Vagina (tissue), 2 donors: ENCODE results near the gene PLGLB1. TPM values are rescaled to one million over a fixed set of nuclear protein-coding genes. Genes with fewer than 3 reads are reported as not detected.
"Not testable (repeated sequence)": the region's sequence is repeated elsewhere in the genome, so short reads cannot be mapped to it uniquely, and the experiment has no call there.

Source experiments
- DNase-seq, 2 donors: peaks; one replicate each; pipeline ENCODE4 v3.0.0-alpha.2; 2017; ENCODE audit errors: extremely low spot score in 2 of 2
- H3K27ac ChIP-seq: fragments of 200-600 bp; sonication (generic); one replicate; pipeline ENCODE4 v1.5.1; 2019
- H3K27me3 ChIP-seq: fragments of 200-600 bp; sonication (generic); one replicate; pipeline ENCODE4 v1.5.1; 2019
- H3K36me3 ChIP-seq, 2 donors: fragments of 200-600 bp; sonication (generic); one replicate each; pipeline ENCODE4 v1.5.1; 2017 to 2019
- H3K4me1 ChIP-seq: fragments of 200-600 bp; sonication (generic); one replicate; pipeline ENCODE4 v1.5.1; 2019
- H3K4me3 ChIP-seq, 2 donors: fragments of 200-600 bp; sonication (generic); 1 replicate in 1 of 2; 2 replicates in 1 of 2; pipeline ENCODE4 v1.5.1; 2016 to 2019
- H3K9me3 ChIP-seq: fragments of 200-600 bp; sonication (generic); one replicate; pipeline ENCODE4 v1.5.1; 2019
- intact Hi-C: fragments of 100-400 bp; cut with DNase I; formaldehyde crosslinking; loops from one replicate; pipeline ENCODE4 v1.15.1; 2023
- small RNA-seq: library from RNA; depleted of rRNA; stranded (forward); fragments of <200 nt; gene quantifications from one replicate; pipeline ENCODE3, GENCODE V24; 2016
- total RNA-seq: library from RNA; depleted of rRNA; stranded (reverse); fragments of >200 nt; gene quantifications from one replicate; pipeline ENCODE4 v1.2.3, GENCODE V29; 2016

PLGLB1 gene
- total RNA-seq, 1 donor from 2014 or later, result 2.2 TPM

DNA sequence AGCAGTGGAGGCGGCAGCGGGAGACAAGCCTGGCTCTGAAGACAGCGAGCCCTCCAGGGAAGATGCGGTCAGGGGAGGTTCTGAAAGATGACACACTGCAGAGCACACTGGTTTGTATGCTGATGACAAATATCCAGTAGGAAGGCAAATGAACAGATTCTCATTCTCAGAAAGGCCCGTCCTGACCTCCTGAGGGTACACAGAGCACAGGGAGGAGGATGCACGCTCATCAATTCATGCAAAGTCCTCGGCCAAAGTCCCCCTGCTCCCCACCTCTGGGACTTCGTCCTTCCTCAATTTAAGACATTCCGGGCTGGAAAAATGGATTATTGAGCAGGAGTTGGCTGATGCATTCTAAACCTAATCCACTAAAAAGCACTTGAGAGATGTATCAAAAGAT lies 2.6 kb downstream of the PLGLB1 start:
- intact Hi-C loops, DNase-seq, H3K9me3 ChIP-seq, H3K4me3 ChIP-seq, H3K36me3 ChIP-seq, H3K27me3 ChIP-seq, H3K4me1 ChIP-seq, H3K27ac ChIP-seq: not testable (repeated sequence)

DNA sequence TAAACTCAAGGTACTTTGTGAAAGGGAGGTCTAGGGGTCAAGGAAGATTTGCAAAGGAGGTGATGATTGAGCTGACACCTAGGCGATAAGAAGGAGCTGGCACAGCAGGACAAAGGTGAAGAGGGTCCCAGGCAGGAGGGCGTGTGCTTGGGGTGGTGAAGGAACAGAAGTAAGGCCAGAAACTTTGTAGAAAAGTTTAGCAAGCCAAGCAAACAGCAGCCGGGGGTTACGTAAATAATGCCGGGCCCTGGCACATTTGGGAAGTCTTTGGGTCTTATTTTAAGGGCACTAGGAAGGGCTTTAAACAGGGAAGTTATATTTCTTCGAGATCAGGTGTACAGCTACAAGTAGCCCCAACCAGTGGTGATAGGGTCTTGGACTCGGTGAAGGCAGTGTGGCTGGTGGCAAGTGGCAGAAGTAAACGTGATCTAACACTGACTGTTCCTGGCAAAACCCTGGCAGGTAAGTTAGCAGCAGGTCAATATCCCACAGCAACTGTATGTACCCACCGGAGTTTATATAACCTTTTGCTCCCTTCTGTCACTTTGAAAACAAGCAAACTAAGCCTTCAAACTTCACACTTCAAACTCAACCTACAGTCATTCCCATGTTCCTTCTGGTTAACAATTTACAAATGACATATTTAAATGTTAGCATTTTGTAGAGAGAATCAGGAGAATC lies 7.0 kb downstream of the PLGLB1 start:
- H3K36me3 ChIP-seq, intact Hi-C loops, H3K27ac ChIP-seq, H3K27me3 ChIP-seq, H3K4me1 ChIP-seq, H3K4me3 ChIP-seq, DNase-seq, H3K9me3 ChIP-seq: not testable (repeated sequence)

DNA sequence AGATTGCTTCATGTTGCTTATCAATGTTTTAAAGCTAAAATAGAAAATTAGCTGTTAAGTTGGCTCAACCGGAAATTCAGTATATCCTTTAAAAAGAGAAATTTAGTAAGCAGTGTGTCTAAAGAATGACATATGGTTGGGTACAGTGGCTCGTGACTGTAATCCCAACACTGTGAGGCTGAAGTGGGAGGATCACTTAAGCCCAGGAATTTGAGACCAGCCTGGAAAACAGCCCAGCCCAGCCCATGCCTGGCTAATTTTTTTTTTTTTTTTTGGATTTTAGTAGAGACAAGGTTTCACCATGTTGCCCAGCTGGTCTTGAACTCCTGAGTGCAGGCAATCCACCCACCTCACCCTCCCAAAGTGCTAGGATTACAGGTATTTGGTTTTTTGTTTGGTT lies 17.2 kb downstream of the PLGLB1 start:
- H3K4me1 ChIP-seq, intact Hi-C loops, H3K4me3 ChIP-seq, DNase-seq, H3K27me3 ChIP-seq, H3K9me3 ChIP-seq, H3K27ac ChIP-seq, H3K36me3 ChIP-seq: not testable (repeated sequence)

Small RNA genes within 50 kb of the gene (small RNA-seq; reads per million reads assigned to genes)
- not detected for gene AC125232.1

Other genes starting within 250 kb of the PLGLB1 start
- 6.9 TPM for gene CD8A, start 230.9 kb downstream of the PLGLB1 start, total RNA-seq
- 10.6 TPM for gene CD8B, start 160.0 kb downstream of the PLGLB1 start, total RNA-seq
- gene RGPD1, start 79.7 kb downstream of the PLGLB1 start, total RNA-seq, result 2.0 TPM